C4-2B (cell line): Measurements from ENCODE around the gene RSPO4.

Experiments
- CTCF ChIP-seq: fragments of 450-650 bp; conservative IDR thresholded peaks from 2 replicates; pipeline ENCODE4 v1.5.1; 2017; ENCODE audit warnings: mild to moderate bottlenecking
- ZFX ChIP-seq: fragments of 450-650 bp; IDR thresholded peaks from 2 replicates; pipeline ENCODE4 v1.6.1; 2017

DNA sequence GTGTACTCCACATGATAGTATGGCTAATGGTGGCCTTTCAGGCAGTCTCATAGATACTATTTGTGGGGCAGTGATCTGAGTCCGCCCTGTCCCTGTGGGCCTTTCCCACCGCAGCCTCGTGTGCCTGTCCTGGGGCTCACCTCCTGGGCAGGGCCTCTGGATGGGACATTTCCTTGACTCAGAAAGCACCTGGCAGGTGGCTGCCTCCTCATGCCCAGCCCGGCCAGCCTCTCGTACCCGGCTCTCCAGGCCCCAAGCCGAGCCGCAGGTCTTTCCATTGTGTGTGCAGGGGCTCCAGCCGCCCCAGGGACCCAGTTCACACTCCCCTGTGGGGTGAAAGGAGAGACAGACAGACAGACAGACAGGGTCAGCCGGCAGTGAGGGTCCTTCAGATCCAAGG is 38.3 kb downstream of the RSPO4 start:
- TF ChIP-seq CTCF, result no peak
- no peak for TF ChIP-seq ZFX
